Parathyroid adenoma (tissue), 2 donors: ENCODE data around the gene CA11.

Experiments
- H2AFZ ChIP-seq: fragments of 300-600 bp; sonication (generic); one replicate; pipeline ENCODE4 v1.7.0; 2017; ENCODE audit warnings: antibody characterized with exemption, mild to moderate bottlenecking
- H3K27ac ChIP-seq: fragments of 300-600 bp; sonication (generic); one replicate; pipeline ENCODE4 v1.7.0; 2017
- H3K27me3 ChIP-seq: fragments of 300-600 bp; sonication (generic); one replicate; pipeline ENCODE4 v1.7.0; 2017; ENCODE audit warnings: low read length; ENCODE audit not compliant: control insufficient read depth, insufficient read depth
- H3K36me3 ChIP-seq: fragments of 300-600 bp; sonication (generic); one replicate; pipeline ENCODE4 v1.7.0; 2017; ENCODE audit warnings: low read length; ENCODE audit not compliant: control insufficient read depth, insufficient read depth
- H3K4me1 ChIP-seq: fragments of 300-600 bp; sonication (generic); one replicate; pipeline ENCODE4 v1.7.0; 2017; ENCODE audit warnings: control low read depth
- H3K4me2 ChIP-seq: fragments of 300-600 bp; sonication (generic); one replicate; pipeline ENCODE4 v1.7.0; 2017; ENCODE audit warnings: low read length
- H3K4me3 ChIP-seq: fragments of 300-600 bp; sonication (generic); one replicate; pipeline ENCODE4 v1.7.0; 2017; ENCODE audit warnings: low read depth, low read length
- H3K79me2 ChIP-seq: fragments of 300-600 bp; sonication (generic); one replicate; pipeline ENCODE4 v1.7.0; 2017; ENCODE audit warnings: control low read depth
- H3K9ac ChIP-seq: fragments of 300-600 bp; sonication (generic); one replicate; pipeline ENCODE4 v1.7.0; 2017; ENCODE audit warnings: mild to moderate bottlenecking
- H3K9me3 ChIP-seq: fragments of 300-600 bp; sonication (generic); one replicate; pipeline ENCODE4 v1.7.0; 2017; ENCODE audit warnings: low read length; ENCODE audit not compliant: control insufficient read depth
- TF ChIP-seq, protein P1 (sequence below): fragments of 300-600 bp; sonication (generic); IDR thresholded peaks from one replicate; pipeline ENCODE4 v1.7.0; 2017; ENCODE audit warnings: antibody characterized with exemption, mild to moderate bottlenecking
- donor health status: primary hyperparathyroidism.

CA11 gene

DNA sequence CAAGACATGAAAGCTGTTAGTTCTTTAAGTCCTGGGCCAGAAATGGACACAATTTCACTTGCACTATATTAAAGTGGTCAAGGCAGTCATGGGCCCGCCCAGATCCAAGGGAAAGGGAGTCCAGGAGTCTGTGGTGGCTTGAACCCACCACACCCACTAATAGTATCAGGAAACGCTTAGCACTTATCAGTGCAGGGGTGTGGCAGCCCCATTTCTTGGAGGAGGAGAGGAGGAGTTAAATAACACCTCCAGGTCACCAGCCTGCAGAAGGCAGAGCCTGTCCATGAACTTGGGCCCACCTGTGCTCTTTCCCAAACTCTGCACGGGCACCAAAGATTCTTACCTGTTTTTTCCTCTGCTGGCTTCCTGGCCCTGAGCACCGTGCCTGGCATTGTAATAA is 32.2 kb upstream of the CA11 start:
- H3K4me2 ChIP-seq: no peak overlapping the region
- H3K9ac ChIP-seq: no peak overlapping the region
- no peaks in the 10 kb centered on the region for H3K27me3 ChIP-seq
- H3K4me3 ChIP-seq: no peak overlapping the region
- TF ChIP-seq, protein P1, sequence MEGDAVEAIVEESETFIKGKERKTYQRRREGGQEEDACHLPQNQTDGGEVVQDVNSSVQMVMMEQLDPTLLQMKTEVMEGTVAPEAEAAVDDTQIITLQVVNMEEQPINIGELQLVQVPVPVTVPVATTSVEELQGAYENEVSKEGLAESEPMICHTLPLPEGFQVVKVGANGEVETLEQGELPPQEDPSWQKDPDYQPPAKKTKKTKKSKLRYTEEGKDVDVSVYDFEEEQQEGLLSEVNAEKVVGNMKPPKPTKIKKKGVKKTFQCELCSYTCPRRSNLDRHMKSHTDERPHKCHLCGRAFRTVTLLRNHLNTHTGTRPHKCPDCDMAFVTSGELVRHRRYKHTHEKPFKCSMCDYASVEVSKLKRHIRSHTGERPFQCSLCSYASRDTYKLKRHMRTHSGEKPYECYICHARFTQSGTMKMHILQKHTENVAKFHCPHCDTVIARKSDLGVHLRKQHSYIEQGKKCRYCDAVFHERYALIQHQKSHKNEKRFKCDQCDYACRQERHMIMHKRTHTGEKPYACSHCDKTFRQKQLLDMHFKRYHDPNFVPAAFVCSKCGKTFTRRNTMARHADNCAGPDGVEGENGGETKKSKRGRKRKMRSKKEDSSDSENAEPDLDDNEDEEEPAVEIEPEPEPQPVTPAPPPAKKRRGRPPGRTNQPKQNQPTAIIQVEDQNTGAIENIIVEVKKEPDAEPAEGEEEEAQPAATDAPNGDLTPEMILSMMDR: no peak
- H3K36me3 ChIP-seq: no peaks in the 10 kb centered on the region
- no peaks in the 10 kb centered on the region for H3K79me2 ChIP-seq
- no peak overlapping the region for H2AFZ ChIP-seq
- no peaks in the 10 kb centered on the region for H3K9me3 ChIP-seq
- H3K4me1 ChIP-seq: no peaks in the 10 kb centered on the region
- no peak overlapping the region for H3K27ac ChIP-seq

DNA sequence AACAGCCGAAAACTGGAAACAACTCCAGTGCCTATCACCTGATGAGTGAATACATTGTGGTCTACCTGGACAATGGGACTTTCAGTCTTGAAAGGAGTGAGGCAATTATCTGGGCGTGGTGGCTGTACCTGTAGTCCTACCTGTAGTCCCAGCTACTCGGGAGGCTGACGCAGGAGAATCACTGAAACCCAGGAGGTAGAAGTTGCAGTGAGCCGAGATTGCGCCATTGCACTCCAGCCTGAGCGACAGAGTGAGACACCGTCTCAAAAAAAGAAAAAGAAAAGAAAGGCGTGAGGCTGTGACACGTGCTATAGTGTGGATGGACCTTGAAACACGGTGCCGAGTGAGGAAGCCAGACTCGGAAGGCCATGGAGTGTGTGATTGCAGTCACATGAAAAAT is 30.9 kb upstream of the CA11 start:
- Histone ChIP-seq H3K4me1 (no peaks in the 10 kb centered on the region), H3K4me3 (no peak overlapping the region), H3K36me3 (no peaks in the 10 kb centered on the region), H2AFZ (no peak overlapping the region), H3K27ac (no peak overlapping the region), H3K9me3 (no peaks in the 10 kb centered on the region), H3K4me2 (no peak overlapping the region), H3K79me2 (no peaks in the 10 kb centered on the region), H3K9ac (no peak overlapping the region), H3K27me3 (no peaks in the 10 kb centered on the region)
- TF ChIP-seq, protein P1: no peak

DNA sequence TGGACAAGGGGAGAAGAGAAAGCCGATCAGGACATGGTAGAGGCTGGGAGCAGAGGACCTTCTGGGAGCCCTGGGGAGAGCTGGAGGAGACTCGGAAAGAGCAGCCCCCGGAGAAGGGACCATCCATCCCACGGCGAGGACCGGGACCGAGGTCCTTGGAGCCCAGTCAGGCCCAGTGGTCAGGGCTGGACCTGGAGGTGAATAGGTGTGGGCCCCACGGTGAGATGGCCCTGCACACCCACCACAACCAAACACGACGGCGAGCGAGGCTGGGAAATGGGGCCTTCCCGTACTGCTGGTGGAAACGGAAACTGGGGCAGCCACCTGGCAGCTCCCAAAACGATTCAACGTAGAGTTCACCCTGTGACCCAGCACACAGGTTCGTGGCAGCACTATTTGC is 30.5 kb upstream of the CA11 start:
- Histone ChIP-seq H3K4me3 (no peak overlapping the region), H3K9me3 (no peaks in the 10 kb centered on the region), H3K36me3 (no peaks in the 10 kb centered on the region), H3K27ac (no peak overlapping the region), H2AFZ (no peak overlapping the region), H3K9ac (no peak overlapping the region), H3K4me2 (no peak overlapping the region), H3K4me1 (no peaks in the 10 kb centered on the region), H3K79me2 (no peaks in the 10 kb centered on the region), H3K27me3 (no peaks in the 10 kb centered on the region)
- TF ChIP-seq, protein P1: no peak

DNA sequence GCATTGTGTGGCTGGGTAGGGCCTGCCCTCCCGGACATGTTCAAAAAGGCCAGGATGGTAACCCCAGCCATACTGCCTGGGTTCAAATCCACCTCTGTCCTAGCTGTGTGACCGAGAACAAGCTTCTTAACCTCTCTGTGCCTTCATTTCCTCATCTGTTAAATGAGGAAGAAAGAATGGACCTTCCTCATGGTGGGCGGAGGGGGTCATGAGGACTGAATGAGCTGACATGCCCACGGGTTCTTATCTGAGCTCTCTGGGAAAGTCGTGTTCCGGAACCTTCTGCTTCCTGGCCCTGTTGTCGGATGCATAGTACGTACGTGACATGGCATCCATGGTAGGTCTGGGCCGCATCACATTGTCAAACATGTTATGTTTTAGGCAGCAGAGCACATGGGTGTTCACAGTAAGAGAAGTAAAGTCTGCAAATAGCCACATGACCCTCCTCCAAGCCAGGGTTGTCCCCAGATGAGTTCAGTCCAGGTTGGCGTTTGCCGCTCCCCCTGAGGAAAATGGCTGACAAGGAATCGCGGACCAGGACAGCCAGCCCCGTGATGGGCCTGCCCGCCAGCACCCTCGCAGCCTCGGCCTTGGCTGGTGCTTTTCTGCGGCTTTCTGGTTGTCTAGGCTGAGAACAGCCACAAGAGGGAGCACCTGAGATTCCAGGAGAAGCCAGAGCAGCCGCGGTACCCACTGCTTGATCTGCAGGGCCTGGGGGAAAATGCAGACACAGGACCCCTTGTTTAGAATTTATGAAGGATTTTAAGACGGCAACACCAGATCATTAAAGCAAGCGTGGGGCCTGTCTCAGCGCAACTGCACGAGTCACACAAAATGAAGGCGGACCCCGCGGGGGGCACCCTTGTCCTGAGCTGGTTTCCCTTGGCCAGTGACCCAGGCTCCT is 29.2 kb upstream of the CA11 start:
- H3K4me3 ChIP-seq: no peak overlapping the region
- peak overlapping the region; percentile 48 for H3K4me2 ChIP-seq
- TF ChIP-seq, protein P1: peak; percentile 91
- no peaks in the 10 kb centered on the region for H3K36me3 ChIP-seq
- H3K4me1 ChIP-seq: no peaks in the 10 kb centered on the region
- no peaks in the 10 kb centered on the region for H3K9me3 ChIP-seq
- no peaks in the 10 kb centered on the region for H3K27me3 ChIP-seq
- H2AFZ ChIP-seq: peak overlapping the region; percentile 79
- no peak overlapping the region for H3K27ac ChIP-seq
- no peaks in the 10 kb centered on the region for H3K79me2 ChIP-seq
- no peak overlapping the region for H3K9ac ChIP-seq
